ENCODE data around the gene IL1A.

The IL1A gene

DNA sequence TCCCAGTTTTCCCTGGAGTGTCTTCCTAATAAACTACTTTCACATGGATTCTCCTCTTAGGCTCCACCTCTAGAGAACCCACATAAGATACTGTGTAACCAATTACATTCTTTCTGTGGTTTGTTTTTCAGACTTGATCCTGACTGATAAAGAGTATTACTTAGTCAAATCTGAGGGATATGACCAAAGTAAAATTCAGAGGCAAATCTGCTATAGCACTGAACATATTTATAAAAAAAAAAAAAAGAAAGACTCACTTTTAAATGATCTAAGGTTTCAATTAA lies 33.8 kb downstream of the IL1A start:
- no peaks in the 10 kb centered on the region for H3K9me3 ChIP-seq (ENCODE audit: control insufficient read depth, insufficient read depth, low read length)
- no peaks in the 10 kb centered on the region for H3K4me1 ChIP-seq (ENCODE audit: insufficient read depth, low read length)
- peaks cover 9% of the 10 kb centered on the region for H3K36me3 ChIP-seq (ENCODE audit: insufficient read depth, low read length)
- no peak overlapping the region for H3K9ac ChIP-seq (ENCODE audit: low read depth, low read length)

DNA sequence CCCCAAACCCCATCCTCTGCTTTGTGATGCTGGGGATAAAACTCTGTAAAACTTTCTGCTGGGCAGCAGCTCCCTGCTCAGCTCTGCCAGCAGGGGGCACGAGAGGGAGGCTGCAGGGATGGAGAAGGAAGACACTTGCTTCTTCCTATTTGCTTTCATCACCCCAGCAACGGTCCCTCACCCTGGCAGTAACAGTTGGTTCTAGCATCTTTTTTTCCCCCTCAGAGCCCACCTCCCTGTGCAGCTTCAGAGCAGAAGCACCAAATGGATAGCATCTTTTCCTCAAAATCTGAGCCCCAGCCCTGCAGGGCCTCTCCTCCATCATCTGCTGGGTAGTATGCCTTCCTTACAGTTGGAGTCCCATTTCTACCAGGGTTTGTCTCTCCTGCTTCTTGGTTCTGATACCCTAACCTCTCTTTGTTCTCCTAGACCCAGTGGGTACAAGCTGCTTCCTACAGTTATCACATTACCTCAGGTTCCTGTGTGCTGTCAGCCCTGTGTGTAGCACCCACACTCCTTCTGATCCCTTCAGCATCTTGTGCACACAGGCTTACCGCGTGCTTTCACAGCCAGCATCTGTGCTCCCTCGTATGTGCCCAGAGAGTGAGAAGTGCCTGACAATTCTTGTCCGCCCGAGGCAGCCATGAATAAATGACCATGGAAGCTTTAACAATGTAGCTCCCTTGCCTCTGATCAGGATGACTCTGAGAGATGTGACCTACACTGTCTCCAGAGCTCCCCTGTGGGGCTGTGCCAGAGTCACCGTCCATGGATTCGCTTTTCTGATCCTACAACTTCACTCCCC lies 34.3 kb downstream of the IL1A start:
- H3K36me3 ChIP-seq (ENCODE audit: insufficient read depth, low read length) = peaks cover 9% of the 10 kb centered on the region

DNA sequence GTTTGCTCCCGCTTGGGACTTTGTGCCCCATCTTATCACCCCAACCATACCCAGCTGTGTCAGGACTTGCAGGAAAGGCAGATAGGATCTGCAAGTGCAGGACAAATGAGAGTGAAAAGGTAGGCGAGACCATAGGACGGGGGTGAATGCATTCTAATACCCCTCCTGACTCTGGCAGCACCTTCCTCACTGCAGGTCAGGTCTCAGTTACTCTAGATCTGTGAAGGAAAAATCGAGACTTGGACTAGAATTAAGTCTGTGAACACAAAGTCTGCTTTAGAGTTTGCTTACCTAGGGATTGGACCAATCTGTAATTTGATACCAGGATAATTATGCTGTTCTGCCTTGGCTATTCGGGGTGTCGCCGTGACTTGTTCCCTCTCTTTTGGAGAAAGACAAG lies 43.8 kb downstream of the IL1A start:
- Histone ChIP-seq H3K9ac (ENCODE audit: low read depth, low read length) (no peak overlapping the region), H3K36me3 (ENCODE audit: insufficient read depth, low read length) (peaks cover 18% of the 10 kb centered on the region)

More for the DNA sequence above, 34.3 kb downstream of the IL1A start:
- H3K9me3 ChIP-seq (ENCODE audit: control insufficient read depth, insufficient read depth, low read length) = no peaks in the 10 kb centered on the region
- no peaks in the 10 kb centered on the region for H3K4me1 ChIP-seq (ENCODE audit: insufficient read depth, low read length)
- no peak overlapping the region for H3K9ac ChIP-seq (ENCODE audit: low read depth, low read length)

DNA sequence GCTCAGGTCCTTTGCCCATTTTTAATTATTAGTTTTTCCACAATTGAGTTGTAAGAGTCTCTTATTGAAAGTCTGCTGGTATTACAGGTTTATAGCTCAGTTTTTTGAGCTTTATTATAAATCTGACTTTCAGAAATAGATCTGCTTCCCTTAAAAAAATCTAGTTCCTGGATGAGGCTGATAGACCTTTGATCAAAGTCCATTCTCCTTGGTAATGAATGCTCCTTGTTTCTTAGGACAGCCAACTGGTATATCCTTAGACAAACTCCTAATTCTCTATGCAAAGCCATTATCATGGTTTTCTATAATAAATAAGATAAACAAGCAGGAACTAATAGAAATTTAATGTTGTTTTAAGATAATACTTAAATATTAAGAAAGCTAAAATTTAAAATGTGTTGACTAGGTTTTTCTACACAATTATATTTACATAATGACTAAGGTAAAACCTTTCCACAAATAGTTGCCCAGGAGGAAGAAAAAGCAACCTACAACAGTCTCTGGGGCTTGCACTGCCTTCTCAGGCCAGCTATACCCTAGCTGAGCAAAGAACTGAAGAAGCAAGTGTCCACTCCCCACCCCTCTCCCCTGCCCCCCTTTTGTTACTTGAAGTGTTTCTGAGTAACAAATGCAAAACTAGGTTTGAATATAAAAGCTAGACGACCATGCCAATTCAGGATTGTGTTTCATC lies 46.6 kb downstream of the IL1A start:
- peaks cover 18% of the 10 kb centered on the region for H3K36me3 ChIP-seq (ENCODE audit: insufficient read depth, low read length)

More for the DNA sequence above, 43.8 kb downstream of the IL1A start:
- no peaks in the 10 kb centered on the region for H3K4me1 ChIP-seq (ENCODE audit: insufficient read depth, low read length)
- H3K9me3 ChIP-seq (ENCODE audit: control insufficient read depth, insufficient read depth, low read length) = no peaks in the 10 kb centered on the region

DNA sequence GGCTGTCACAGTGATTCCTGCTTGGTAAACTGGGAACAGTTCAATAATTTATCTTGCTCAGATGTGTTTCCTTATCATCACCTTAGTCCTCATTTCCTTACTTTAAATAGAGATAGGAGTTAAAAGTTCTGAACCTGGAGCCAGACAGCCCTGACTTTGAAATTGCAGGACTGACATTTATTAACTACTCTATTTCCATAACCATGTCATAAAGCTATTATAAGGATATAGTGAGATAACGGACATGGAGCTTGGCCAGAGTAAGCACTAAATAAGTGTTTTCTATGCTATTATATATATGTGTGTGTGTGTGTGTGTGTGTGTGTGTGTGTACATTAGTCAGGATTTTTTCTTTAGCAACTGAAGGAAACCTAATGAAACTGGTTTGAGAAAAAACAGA lies 50.4 kb downstream of the IL1A start:
- no peak overlapping the region for H3K9ac ChIP-seq (ENCODE audit: low read depth, low read length)
- H3K4me1 ChIP-seq (ENCODE audit: insufficient read depth, low read length) = no peaks in the 10 kb centered on the region
- H3K36me3 ChIP-seq (ENCODE audit: insufficient read depth, low read length) = no peaks in the 10 kb centered on the region
- no peaks in the 10 kb centered on the region for H3K9me3 ChIP-seq (ENCODE audit: control insufficient read depth, insufficient read depth, low read length)

More for the DNA sequence above, 46.6 kb downstream of the IL1A start:
- Histone ChIP-seq H3K9me3 (ENCODE audit: control insufficient read depth, insufficient read depth, low read length) (no peaks in the 10 kb centered on the region), H3K9ac (ENCODE audit: low read depth, low read length) (no peak overlapping the region), H3K4me1 (ENCODE audit: insufficient read depth, low read length) (no peaks in the 10 kb centered on the region)

DNA sequence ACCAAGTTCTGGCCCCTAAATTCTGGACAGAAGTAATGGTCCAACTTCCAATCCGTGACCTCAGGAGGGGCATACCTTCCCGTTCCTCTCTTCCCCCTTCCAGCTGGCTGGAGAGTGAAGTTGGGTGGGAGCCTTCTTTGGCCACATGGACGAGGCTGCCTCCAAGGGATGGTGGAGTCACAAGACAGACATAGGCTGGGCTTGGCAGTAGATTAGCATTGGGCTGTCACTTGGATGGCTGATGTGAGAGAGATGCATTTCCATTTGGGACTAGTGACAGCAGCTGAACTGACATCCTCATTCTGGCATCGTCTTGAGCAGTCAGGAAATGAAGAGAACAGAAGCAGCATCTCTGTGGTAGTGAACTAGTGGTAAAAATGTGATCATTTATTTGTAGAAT lies 50.8 kb downstream of the IL1A start:
- no peaks in the 10 kb centered on the region for H3K36me3 ChIP-seq (ENCODE audit: insufficient read depth, low read length)
- no peaks in the 10 kb centered on the region for H3K9me3 ChIP-seq (ENCODE audit: control insufficient read depth, insufficient read depth, low read length)
- H3K9ac ChIP-seq (ENCODE audit: low read depth, low read length) = no peak overlapping the region
- H3K4me1 ChIP-seq (ENCODE audit: insufficient read depth, low read length) = no peaks in the 10 kb centered on the region

DNA sequence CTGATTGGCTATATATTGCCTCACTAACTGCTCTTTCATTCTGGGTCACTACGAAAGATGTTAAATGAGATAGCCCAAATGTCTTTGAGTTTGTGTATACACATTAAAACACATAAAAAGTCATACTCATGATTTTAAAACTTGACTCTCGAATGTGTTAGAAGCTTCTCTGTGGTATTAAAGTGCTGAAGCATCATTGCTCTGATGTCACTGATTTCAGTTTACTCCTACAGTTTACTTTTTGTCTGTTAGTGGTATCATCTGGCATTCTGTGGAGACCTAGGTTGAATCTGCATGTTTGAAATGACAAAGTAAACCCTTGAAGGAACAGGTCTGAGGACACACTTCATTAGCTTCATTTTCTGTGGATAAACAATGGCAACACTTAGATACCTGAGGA lies 52.8 kb downstream of the IL1A start:
- H3K4me1 ChIP-seq (ENCODE audit: insufficient read depth, low read length) = peaks cover under 1% of the 10 kb centered on the region; the same call in 1 of the 2 replicates
- no peaks in the 10 kb centered on the region for H3K36me3 ChIP-seq (ENCODE audit: insufficient read depth, low read length)

DNA sequence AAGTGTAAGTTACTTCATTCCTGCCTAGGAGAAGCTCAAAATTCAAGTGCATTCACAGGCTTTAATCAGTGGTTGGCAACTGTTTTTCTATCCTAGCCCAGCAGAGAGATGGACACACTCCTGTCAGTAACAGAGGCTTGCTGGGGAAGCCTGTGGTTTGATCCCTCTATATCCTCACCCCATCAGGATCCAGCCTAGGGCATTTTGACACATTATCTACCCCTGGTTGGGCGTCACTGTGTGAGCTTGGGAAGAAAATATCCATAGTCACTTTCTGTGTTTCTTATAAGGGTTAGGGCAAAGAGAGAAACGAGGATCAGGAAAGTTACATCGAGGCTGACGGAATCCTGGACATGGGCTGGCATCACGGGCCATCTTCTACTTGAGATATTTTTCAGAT lies 53.5 kb downstream of the IL1A start:
- Histone ChIP-seq H3K4me1 (ENCODE audit: insufficient read depth, low read length) (peaks cover 8% of the 10 kb centered on the region; the same call in 1 of the 2 replicates), H3K9ac (ENCODE audit: low read depth, low read length) (no peak overlapping the region), H3K36me3 (ENCODE audit: insufficient read depth, low read length) (no peaks in the 10 kb centered on the region), H3K9me3 (ENCODE audit: control insufficient read depth, insufficient read depth, low read length) (no peaks in the 10 kb centered on the region)

More for the DNA sequence above, 52.8 kb downstream of the IL1A start:
- Histone ChIP-seq H3K9me3 (ENCODE audit: control insufficient read depth, insufficient read depth, low read length) (no peaks in the 10 kb centered on the region), H3K9ac (ENCODE audit: low read depth, low read length) (no peak overlapping the region)

DNA sequence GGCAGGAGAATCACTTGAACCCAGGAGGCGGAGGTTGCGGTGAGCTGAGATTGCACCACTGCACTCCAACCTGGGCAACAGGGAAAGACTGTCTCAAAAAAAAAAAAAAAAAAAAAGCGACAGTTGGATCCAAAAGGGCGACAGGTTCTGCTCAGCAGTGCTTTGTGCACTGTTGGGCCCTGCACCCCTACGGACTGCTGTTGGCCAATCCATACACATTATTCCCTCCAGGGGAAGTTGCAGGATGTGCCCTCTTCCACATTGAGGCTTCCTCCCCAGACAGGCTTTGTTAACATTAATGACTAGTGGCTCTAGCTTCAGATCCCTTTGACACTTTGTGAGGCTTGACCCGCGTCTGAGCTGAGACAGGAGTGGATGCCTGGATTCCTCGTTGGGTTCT lies 54.1 kb downstream of the IL1A start:
- H3K36me3 ChIP-seq (ENCODE audit: insufficient read depth, low read length) = no peaks in the 10 kb centered on the region
- no peaks in the 10 kb centered on the region for H3K9me3 ChIP-seq (ENCODE audit: control insufficient read depth, insufficient read depth, low read length)
- peaks cover 8% of the 10 kb centered on the region; the same call in 1 of the 2 replicates for H3K4me1 ChIP-seq (ENCODE audit: insufficient read depth, low read length)
- no peak overlapping the region for H3K9ac ChIP-seq (ENCODE audit: low read depth, low read length)

DNA sequence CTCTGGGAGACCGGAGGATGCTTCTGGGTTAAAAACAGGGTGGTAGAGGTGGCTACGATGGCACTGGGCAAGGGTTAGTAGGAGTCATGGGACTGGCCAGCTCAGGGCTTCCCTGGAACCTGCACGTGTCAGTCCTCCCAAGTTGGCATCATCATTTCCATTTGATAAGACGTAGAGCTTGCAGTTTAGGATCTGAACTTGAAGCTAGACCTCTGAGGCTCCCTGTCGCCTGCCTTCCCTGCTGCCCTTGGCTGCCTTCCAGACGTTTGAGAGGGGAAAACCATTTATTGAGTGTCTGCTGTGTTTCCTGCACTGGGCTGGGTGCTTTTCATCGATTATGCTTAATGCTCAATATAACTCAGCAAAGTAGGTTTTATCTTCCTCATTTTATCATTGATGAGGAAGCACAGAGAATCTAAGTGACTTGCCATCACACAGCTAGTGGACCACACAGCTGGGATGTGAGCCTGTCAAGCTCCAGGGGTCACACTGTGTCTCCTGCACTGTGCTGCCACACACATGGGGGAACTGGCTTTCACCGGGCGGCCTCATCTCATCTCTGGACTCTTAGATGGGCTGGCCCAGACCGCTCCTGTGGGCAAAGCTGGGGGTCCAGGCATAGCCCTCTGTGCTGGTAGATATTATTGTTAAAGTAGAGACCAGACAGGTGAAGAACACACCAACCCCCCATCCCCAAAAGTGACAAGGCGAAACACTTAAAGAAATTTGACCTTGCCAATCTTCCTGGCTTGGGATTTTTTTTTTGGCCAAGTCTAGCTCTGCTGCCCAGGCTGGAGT lies 55.7 kb downstream of the IL1A start:
- Histone ChIP-seq H3K9ac (ENCODE audit: low read depth, low read length) (no peak overlapping the region), H3K4me1 (ENCODE audit: insufficient read depth, low read length) (peaks cover 8% of the 10 kb centered on the region; the same call in 1 of the 2 replicates), H3K9me3 (ENCODE audit: control insufficient read depth, insufficient read depth, low read length) (no peaks in the 10 kb centered on the region)

DNA sequence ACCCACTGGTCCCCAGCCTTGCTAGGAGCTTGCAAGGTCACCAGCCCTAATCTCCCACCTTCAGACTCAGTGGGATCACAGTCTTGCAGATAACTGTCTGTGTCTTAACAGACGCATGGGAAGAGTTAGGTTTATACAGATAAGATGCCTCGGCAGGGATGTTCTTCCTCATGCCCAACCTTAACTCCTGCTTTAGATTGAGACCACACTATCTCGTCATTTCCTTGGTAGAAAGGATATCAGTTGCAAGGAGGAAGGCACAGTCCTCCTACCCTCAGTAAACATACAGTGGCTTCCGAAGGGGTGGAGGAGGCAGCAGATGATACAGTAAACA lies 56.3 kb downstream of the IL1A start:
- peaks cover 8% of the 10 kb centered on the region; the same call in 1 of the 2 replicates for H3K4me1 ChIP-seq (ENCODE audit: insufficient read depth, low read length)
- H3K9ac ChIP-seq (ENCODE audit: low read depth, low read length) = no peak overlapping the region
- H3K9me3 ChIP-seq (ENCODE audit: control insufficient read depth, insufficient read depth, low read length) = no peaks in the 10 kb centered on the region
- no peaks in the 10 kb centered on the region for H3K36me3 ChIP-seq (ENCODE audit: insufficient read depth, low read length)

More for the DNA sequence above, 55.7 kb downstream of the IL1A start:
- H3K36me3 ChIP-seq (ENCODE audit: insufficient read depth, low read length) = no peaks in the 10 kb centered on the region

DNA sequence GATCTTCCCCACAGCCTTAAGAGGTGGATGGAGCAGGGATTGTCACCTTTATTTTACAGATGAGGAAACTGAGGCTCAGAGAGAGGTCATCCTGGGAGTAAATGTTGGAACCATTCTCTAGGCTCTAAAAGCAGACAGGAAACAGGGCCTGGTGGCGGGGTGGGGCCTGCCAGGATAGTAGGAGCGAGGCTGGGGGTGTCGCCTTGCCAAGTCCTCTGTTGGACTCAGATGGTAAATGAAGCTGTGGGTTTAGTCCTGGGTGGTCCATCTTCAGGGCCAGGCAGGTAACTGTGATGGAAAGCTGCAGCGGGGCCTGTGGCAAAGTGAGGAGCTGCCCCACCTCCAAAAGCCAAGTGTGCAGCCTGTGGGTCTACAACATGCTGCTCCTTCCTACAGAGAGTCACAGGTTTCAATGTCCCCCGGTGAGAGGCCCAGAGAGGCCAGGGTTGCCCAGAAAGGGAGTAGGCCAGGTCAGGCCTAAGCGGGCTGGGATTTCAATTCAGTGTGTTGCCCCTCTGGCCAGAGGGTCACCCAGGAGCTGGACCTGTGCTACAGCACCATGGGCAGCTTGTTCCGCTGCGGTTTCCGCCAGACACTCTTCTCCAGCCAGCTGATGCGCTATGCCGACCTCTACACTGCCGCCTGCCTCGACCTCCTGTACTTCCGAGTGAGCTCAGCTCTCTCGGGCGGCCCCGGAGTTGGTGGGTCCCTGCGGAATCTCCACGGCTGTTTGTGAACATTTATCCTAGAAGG lies 56.8 kb downstream of the IL1A start:
- Histone ChIP-seq H3K36me3 (ENCODE audit: insufficient read depth, low read length) (no peaks in the 10 kb centered on the region), H3K9me3 (ENCODE audit: control insufficient read depth, insufficient read depth, low read length) (no peaks in the 10 kb centered on the region), H3K4me1 (ENCODE audit: insufficient read depth, low read length) (peaks cover 8% of the 10 kb centered on the region; the same call in 1 of the 2 replicates), H3K9ac (ENCODE audit: low read depth, low read length) (no peak overlapping the region)

DNA sequence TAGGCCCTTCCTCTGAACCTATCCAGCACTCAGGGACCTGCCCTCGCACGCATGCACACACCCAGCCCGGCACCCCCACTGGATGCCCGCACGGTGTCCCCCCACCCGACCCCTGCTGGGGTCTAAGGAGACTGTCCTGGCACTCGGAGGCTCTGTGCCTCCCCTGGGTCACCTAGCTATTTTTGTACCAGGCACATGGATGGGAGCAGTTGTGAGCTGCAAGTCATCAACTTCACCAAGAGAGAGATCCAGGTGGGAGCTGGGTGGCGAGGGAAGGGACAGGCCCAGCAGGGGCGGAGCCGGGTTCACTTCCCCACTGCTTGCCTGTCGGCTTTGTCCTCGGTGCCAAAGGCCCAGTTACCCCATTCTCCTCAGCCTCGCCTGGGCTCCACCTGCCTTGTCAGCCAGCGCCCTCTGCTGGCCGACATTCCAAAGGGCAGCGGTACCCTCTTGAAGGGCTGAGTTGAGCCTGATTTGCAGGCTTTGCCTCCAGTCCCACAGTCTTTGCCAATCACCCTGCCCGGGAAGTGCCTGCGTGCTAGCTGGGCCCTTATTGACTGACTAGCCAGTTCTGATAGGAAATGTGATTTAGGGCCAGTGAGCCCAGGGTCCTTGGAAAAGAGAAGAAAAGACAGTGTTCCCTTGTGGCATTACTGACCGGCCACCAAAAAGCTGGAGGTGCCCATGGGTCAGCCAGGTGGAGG lies 57.7 kb downstream of the IL1A start:
- no peaks in the 10 kb centered on the region for H3K9me3 ChIP-seq (ENCODE audit: control insufficient read depth, insufficient read depth, low read length)
- no peak overlapping the region for H3K9ac ChIP-seq (ENCODE audit: low read depth, low read length)
- H3K36me3 ChIP-seq (ENCODE audit: insufficient read depth, low read length) = no peaks in the 10 kb centered on the region
- peaks cover 8% of the 10 kb centered on the region; the same call in 1 of the 2 replicates for H3K4me1 ChIP-seq (ENCODE audit: insufficient read depth, low read length)

Measured in ES-I3 (cell line).